Measurements from ENCODE around the gene VSTM2B. TPM values are rescaled to one million over a fixed set of nuclear protein-coding genes. Genes with fewer than 3 reads are reported as not detected.

The VSTM2B gene
- total RNA-seq, 4 donors from 2014 or later: not detected

DNA sequence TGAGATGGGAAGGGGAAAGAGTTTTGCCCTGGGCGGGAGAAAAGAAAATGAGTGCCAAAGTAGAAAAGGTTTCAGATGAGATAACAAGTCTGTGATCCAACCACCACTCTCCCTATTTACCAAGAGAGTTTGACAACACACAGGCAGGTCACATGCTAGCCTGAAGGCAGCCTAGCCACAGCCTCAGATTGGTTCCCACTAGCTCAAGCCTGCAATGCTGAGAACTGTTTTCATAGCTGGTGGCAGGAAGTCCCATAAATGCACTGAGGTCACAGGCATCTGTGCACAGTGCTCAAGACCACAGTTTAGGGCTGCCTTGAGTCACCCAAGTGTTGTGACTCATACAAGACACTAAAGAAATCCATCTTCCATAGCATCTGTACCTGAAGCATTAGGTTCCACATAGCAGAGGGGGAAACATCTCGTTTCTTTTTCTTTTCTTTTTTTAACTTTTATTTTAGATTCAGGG is 61.8 kb downstream of the VSTM2B start:
- intact Hi-C loops (cut with DNase I; ENCODE audit: low total_unique reads): no loop called here
- H3K4me1 ChIP-seq: no peaks in the 10 kb centered on the region
- H3K4me3 ChIP-seq: no peak overlapping the region
- DNase-seq: no peak
- no peaks in the 10 kb centered on the region for H3K36me3 ChIP-seq
- no peaks in the 10 kb centered on the region for H3K27me3 ChIP-seq
- H3K27ac ChIP-seq: no peak overlapping the region
- TF ChIP-seq POLR2A (IDR thresholded peaks at IDR 0.05): no peak
- TF ChIP-seq, protein P1, sequence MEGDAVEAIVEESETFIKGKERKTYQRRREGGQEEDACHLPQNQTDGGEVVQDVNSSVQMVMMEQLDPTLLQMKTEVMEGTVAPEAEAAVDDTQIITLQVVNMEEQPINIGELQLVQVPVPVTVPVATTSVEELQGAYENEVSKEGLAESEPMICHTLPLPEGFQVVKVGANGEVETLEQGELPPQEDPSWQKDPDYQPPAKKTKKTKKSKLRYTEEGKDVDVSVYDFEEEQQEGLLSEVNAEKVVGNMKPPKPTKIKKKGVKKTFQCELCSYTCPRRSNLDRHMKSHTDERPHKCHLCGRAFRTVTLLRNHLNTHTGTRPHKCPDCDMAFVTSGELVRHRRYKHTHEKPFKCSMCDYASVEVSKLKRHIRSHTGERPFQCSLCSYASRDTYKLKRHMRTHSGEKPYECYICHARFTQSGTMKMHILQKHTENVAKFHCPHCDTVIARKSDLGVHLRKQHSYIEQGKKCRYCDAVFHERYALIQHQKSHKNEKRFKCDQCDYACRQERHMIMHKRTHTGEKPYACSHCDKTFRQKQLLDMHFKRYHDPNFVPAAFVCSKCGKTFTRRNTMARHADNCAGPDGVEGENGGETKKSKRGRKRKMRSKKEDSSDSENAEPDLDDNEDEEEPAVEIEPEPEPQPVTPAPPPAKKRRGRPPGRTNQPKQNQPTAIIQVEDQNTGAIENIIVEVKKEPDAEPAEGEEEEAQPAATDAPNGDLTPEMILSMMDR (IDR thresholded peaks at IDR 0.05): no peak
- H3K9me3 ChIP-seq: no peaks in the 10 kb centered on the region

- Histone ChIP-seq H3K9me3 (no peaks in the 10 kb centered on the region), H3K27ac (no peak overlapping the region), H3K4me3 (no peak overlapping the region), H3K27me3 (no peaks in the 10 kb centered on the region), H3K4me1 (no peaks in the 10 kb centered on the region), H3K36me3 (no peaks in the 10 kb centered on the region)
- intact Hi-C loops (cut with DNase I; ENCODE audit: low total_unique reads): no loop called here
- TF ChIP-seq, protein P1 (IDR thresholded peaks at IDR 0.05): no peak
- TF ChIP-seq POLR2A (IDR thresholded peaks at IDR 0.05): no peak
- DNase-seq: no peak
Observed at GRCh38 chr19:29588095-29588494, 62.3 kb downstream of the VSTM2B start.

- H3K27me3 ChIP-seq: no peaks in the 10 kb centered on the region
- no peaks in the 10 kb centered on the region for H3K36me3 ChIP-seq
- H3K9me3 ChIP-seq: no peaks in the 10 kb centered on the region
- intact Hi-C loops (cut with DNase I; ENCODE audit: low total_unique reads): no loop called here
- H3K4me3 ChIP-seq: no peak overlapping the region
- H3K4me1 ChIP-seq: no peaks in the 10 kb centered on the region
- TF ChIP-seq, protein P1 (IDR thresholded peaks at IDR 0.05): no peak
- TF ChIP-seq POLR2A (IDR thresholded peaks at IDR 0.05): no peak
- DNase-seq: no peak
- H3K27ac ChIP-seq: no peak overlapping the region
Observed at GRCh38 chr19:29590278-29590677, 64.5 kb downstream of the VSTM2B start.

DNA sequence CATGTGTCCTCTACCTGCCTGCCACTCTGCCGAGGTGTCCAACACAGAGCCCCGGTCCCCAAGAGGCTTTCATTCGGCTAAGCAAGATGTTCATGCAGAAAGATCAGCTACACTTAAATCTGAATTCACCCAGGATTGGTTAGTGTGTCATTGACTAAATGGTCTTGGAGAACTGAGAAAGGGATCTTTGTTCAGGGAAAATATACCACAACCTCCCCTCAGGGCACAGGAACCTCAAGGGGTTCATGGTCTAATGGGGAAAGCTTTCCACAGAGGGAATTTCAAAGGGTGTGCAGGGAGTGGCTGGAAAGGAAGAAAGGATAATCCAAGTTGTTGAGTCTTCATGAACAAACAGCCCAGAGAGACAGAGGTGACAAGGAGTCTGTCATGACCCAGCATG is 65.9 kb downstream of the VSTM2B start:
- intact Hi-C loops (cut with DNase I; ENCODE audit: low total_unique reads): no loop called here
- Histone ChIP-seq H3K4me1 (no peaks in the 10 kb centered on the region), H3K4me3 (no peak overlapping the region), H3K27ac (no peak overlapping the region), H3K36me3 (no peaks in the 10 kb centered on the region), H3K9me3 (no peaks in the 10 kb centered on the region), H3K27me3 (peaks cover 0 to 6% of the 10 kb centered on the region in 2 donors)
- no peak for DNase-seq
- no peak for TF ChIP-seq POLR2A (IDR thresholded peaks at IDR 0.05)
- TF ChIP-seq, protein P1 (IDR thresholded peaks at IDR 0.05): no peak

GRCh38 chr19:29593869-29594268 is 68.1 kb downstream of the VSTM2B start:
- no peaks in the 10 kb centered on the region for H3K36me3 ChIP-seq
- no peak for DNase-seq
- H3K27ac ChIP-seq: no peak overlapping the region
- peaks cover 0 to 6% of the 10 kb centered on the region in 2 donors for H3K27me3 ChIP-seq
- no peaks in the 10 kb centered on the region for H3K9me3 ChIP-seq
- H3K4me3 ChIP-seq: no peak overlapping the region
- intact Hi-C loops (cut with DNase I; ENCODE audit: low total_unique reads): no loop called here
- no peaks in the 10 kb centered on the region for H3K4me1 ChIP-seq
- TF ChIP-seq, protein P1 (IDR thresholded peaks at IDR 0.05): no peak
- TF ChIP-seq POLR2A (IDR thresholded peaks at IDR 0.05): no peak

Measured in uterus (tissue), 4 donors.